SK-N-SH (cell line): ENCODE results near the gene FKRP. TPM values are rescaled to one million over a fixed set of nuclear protein-coding genes. Genes with fewer than 3 reads are reported as not detected.

ENCODE experiments used
- CTCF ChIA-PET: fragments of 300-600, 350-600 bp; formaldehyde crosslinking; extraction: SDS; loops from one replicate; lab custom pipeline; 2021; lab: Yijun Ruan, JAX
- POLR2A ChIA-PET: fragments of 350-600 bp; sonication (Branson Sonifier 250); formaldehyde crosslinking; extraction: SDS; loops from one replicate; lab custom pipeline; 2020; ENCODE audit warnings: antibody characterized with exemption, inconsistent platforms; lab: Yijun Ruan, JAX
- DNase-seq: peaks from one replicate; pipeline ENCODE4 v3.0.0; 2012
- H2AFZ ChIP-seq: fragments of 200-600 bp; sonication (generic); 2 replicates; pipeline ENCODE4 v1.8.1; 2016; ENCODE audit warnings: antibody characterized with exemption, mild to moderate bottlenecking, low read depth
- H3F3A ChIP-seq: fragments of 200-600 bp; sonication (generic); replicated peaks from 2 replicates; pipeline ENCODE3; 2016; ENCODE audit warnings: antibody characterized with exemption, mild to moderate bottlenecking; ENCODE audit not compliant: insufficient read depth
- H3K27ac ChIP-seq, 2 experiments: fragments of 200-500 bp in 1 of 2; fragments of 200-600 bp in 1 of 2; sonication (Bioruptor generic) in 1 of 2; sonication (generic), shearing (Covaris generic) in 1 of 2; 2 replicates each; pipeline versions ENCODE4 v1.5.1 to v1.6.1; 2014 to 2016; ENCODE audit warnings: low read depth in 2 of 2, inconsistent platforms in 1 of 2, low read length in 1 of 2, mild to moderate bottlenecking in 1 of 2, mixed read lengths in 1 of 2
- H3K27me3 ChIP-seq: fragments of 200-600 bp; sonication (generic), shearing (Covaris generic); 2 replicates; pipeline ENCODE4 v1.6.1; 2016; ENCODE audit warnings: mixed run types; ENCODE audit not compliant: insufficient read depth
- H3K36me3 ChIP-seq, 2 experiments: fragments of 200-500 bp in 1 of 2; fragments of 200-600 bp in 1 of 2; sonication (Bioruptor generic) in 1 of 2; sonication (generic) in 1 of 2; replicated peaks in 1 of 2; 2 replicates each; pipeline versions ENCODE3 to v1.5.1; 2014 to 2016; ENCODE audit warnings: low read length in 1 of 2, mild to moderate bottlenecking in 1 of 2; ENCODE audit not compliant: insufficient read depth in 2 of 2, control insufficient read depth in 1 of 2
- H3K4me1 ChIP-seq, 2 experiments: fragments of 200-500 bp in 1 of 2; fragments of 200-600 bp in 1 of 2; sonication (Bioruptor generic) in 1 of 2; sonication (generic), shearing (Covaris generic) in 1 of 2; 2 replicates each; pipeline versions ENCODE4 v1.5.1 to v1.6.1; 2014 to 2016; ENCODE audit warnings: low read depth in 1 of 2, low read length in 1 of 2, mixed run types in 1 of 2; ENCODE audit not compliant: insufficient read depth in 2 of 2, control insufficient read depth in 1 of 2
- H3K4me2 ChIP-seq: fragments of 200-600 bp; sonication (generic), shearing (Covaris generic); 2 replicates; pipeline ENCODE4 v1.6.1; 2017; ENCODE audit warnings: mixed run types
- H3K4me3 ChIP-seq, 2 experiments: fragments of 200-500 bp in 1 of 2; fragments of 200-600 bp in 1 of 2; sonication (Bioruptor generic) in 1 of 2; sonication (generic), shearing (Covaris generic) in 1 of 2; 2 replicates each; pipeline versions ENCODE4 v1.5.1 to v1.8.1; 2014 to 2016; ENCODE audit warnings: low read depth in 2 of 2, inconsistent platforms in 1 of 2, low read length in 1 of 2, mild to moderate bottlenecking in 1 of 2, mixed read lengths in 1 of 2, moderate library complexity in 1 of 2
- H3K79me2 ChIP-seq: fragments of 200-600 bp; sonication (generic); 2 replicates; pipeline ENCODE4 v1.8.1; 2017; ENCODE audit warnings: mild to moderate bottlenecking; ENCODE audit not compliant: insufficient read depth
- H3K9ac ChIP-seq: fragments of 200-600 bp; sonication (generic); 2 replicates; pipeline ENCODE4 v1.6.1; 2017; ENCODE audit warnings: mixed run types
- H3K9me2 ChIP-seq: fragments of 200-600 bp; sonication (generic); 2 replicates; pipeline ENCODE4 v1.6.1; 2017; ENCODE audit warnings: mixed run types
- H3K9me3 ChIP-seq: fragments of 200-600 bp; sonication (generic); 2 replicates; pipeline ENCODE4 v1.6.1; 2017; ENCODE audit warnings: mixed run types, mild to moderate bottlenecking, moderate library complexity
- H4K20me1 ChIP-seq: fragments of 200-600 bp; sonication (generic); 2 replicates; pipeline ENCODE4 v1.6.1; 2017; ENCODE audit warnings: mild to moderate bottlenecking, mixed run types; ENCODE audit not compliant: insufficient read depth
- ELF1 ChIP-seq: IDR thresholded peaks from 2 replicates; pipeline ENCODE4 v1.4.0; 2012
- EP300 ChIP-seq, 2 experiments: IDR thresholded peaks; 2 replicates each; pipeline versions ENCODE4 v1.4.0 to v1.6.1; 2012; ENCODE audit warnings: borderline replicate concordance in 1 of 2, low read depth in 1 of 2, low read length in 1 of 2
- FOXM1 ChIP-seq: IDR thresholded peaks from 2 replicates; pipeline ENCODE4 v1.4.0; 2012; ENCODE audit warnings: low read depth, mild to moderate bottlenecking
- GATA2 ChIP-seq: sonication (generic); formaldehyde crosslinking; IDR thresholded peaks from 2 replicates; pipeline ENCODE4 v1.5.0; 2020; ENCODE audit warnings: mild to moderate bottlenecking, missing genetic modification reagents
- MXI1 ChIP-seq: IDR thresholded peaks from 2 replicates; pipeline ENCODE4 v1.6.1; 2012; ENCODE audit warnings: mild to moderate bottlenecking, low read depth, low read length, improper control_type of control experiment
- NRF1 ChIP-seq: IDR thresholded peaks from 2 replicates; pipeline ENCODE4 v1.6.1; 2012; ENCODE audit warnings: low read depth, mild to moderate bottlenecking, low read length
- POLR2AphosphoS5 ChIP-seq: IDR thresholded peaks from 2 replicates; pipeline ENCODE4 v1.6.1; 2012; ENCODE audit warnings: low read depth, low read length
- RAD21 ChIP-seq: IDR thresholded peaks from 2 replicates; pipeline ENCODE4 v1.6.1; 2012; ENCODE audit warnings: mild to moderate bottlenecking, low read length
- RCOR1 ChIP-seq: fragments of 150-350 bp; IDR thresholded peaks from 2 replicates; pipeline ENCODE4 v1.6.1; 2017; ENCODE audit warnings: antibody characterized with exemption, low read length
- SMC3 ChIP-seq: IDR thresholded peaks from 2 replicates; pipeline ENCODE4 v1.6.1; 2012; ENCODE audit warnings: low read depth, low read length, improper control_type of control experiment
- TAF1 ChIP-seq: IDR thresholded peaks from 2 replicates; pipeline ENCODE4 v1.6.1; 2012; ENCODE audit warnings: low read depth, mild to moderate bottlenecking, low read length, moderate library complexity, borderline replicate concordance
- TCF12 ChIP-seq: IDR thresholded peaks from 2 replicates; pipeline ENCODE4 v1.4.0; 2012
- YY1 ChIP-seq: IDR thresholded peaks from 2 replicates; pipeline ENCODE4 v1.4.0; 2012; ENCODE audit warnings: low read depth, mild to moderate bottlenecking
- WGBS: methylation state at CpG from one replicate; pipeline ENCODE4 v1.1.6; 2017; ENCODE audit warnings: low lambda C conversion rate; 5-methylcytosine and 5-hydroxymethylcytosine counted together
- polyA plus RNA-seq, 3 experiments: library from polyadenylated mRNA; depleted of rRNA; stranded (reverse); fragments of >200 nt; gene quantifications; 2 replicates each; pipeline ENCODE4 v1.2.3, GENCODE V29; 2012
- TF ChIP-seq, protein P1 (sequence below): IDR thresholded peaks from 2 replicates; pipeline ENCODE4 v1.6.1; 2012; ENCODE audit warnings: mild to moderate bottlenecking, low read depth, low read length, moderate library complexity
- TF ChIP-seq, protein P2 (sequence below): IDR thresholded peaks from 2 replicates; pipeline ENCODE4 v1.4.0; 2012; ENCODE audit warnings: low read depth, borderline replicate concordance
- TF ChIP-seq, protein P3 (sequence below): IDR thresholded peaks from 2 replicates; pipeline ENCODE4 v1.4.0; 2012; ENCODE audit warnings: low read depth
- TF ChIP-seq, protein P4 (sequence below): fragments of 150-350 bp; IDR thresholded peaks from 2 replicates; pipeline ENCODE4 v1.6.1; 2017; ENCODE audit warnings: antibody characterized with exemption, low read length, low read depth, borderline replicate concordance
- TF ChIP-seq, protein P5 (sequence below): fragments of 200-600 bp; sonication (generic); IDR thresholded peaks from 2 replicates; pipeline ENCODE4 v1.6.1; 2017; ENCODE audit warnings: antibody characterized with exemption, mild to moderate bottlenecking, moderate library complexity

Gene FKRP
- polyA plus RNA-seq, 1 of the 3 experiments (the other 2 are of a cell fraction): 37.3 TPM

DNA sequence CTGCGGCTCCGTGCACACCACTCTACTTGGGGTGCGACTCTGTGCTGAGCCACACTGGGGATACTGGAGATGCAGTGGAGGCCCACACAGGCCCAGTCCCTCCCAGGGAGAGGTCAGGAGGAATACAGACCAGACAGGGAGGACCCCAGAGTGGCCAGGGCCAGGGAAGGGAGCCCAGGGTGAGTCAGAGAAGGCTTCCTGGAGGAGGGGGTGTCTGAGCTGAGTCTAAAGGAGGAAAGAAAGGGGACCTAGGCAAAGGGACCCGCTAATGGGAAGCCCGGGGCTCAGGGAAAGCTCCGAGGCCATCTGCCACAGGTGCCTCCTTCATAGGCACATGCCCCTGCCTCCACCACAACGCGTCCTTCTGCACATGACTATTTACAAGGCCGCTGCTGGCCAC lies 15.7 kb upstream of the FKRP start:
- peaks cover 55% of the 10 kb centered on the region for H3K79me2 ChIP-seq
- H3K4me2 ChIP-seq: no peak overlapping the region
- peaks cover 33 to 83% of the 10 kb centered on the region in 2 experiments for H3K36me3 ChIP-seq
- POLR2A ChIA-PET: no interaction called here
- H3K4me1 ChIP-seq: peaks cover 3 to 10% of the 10 kb centered on the region in 2 experiments; a peak in 2 of 4 replicates
- H3F3A ChIP-seq: peaks cover 14% of the 10 kb centered on the region
- TF ChIP-seq, protein P1, sequence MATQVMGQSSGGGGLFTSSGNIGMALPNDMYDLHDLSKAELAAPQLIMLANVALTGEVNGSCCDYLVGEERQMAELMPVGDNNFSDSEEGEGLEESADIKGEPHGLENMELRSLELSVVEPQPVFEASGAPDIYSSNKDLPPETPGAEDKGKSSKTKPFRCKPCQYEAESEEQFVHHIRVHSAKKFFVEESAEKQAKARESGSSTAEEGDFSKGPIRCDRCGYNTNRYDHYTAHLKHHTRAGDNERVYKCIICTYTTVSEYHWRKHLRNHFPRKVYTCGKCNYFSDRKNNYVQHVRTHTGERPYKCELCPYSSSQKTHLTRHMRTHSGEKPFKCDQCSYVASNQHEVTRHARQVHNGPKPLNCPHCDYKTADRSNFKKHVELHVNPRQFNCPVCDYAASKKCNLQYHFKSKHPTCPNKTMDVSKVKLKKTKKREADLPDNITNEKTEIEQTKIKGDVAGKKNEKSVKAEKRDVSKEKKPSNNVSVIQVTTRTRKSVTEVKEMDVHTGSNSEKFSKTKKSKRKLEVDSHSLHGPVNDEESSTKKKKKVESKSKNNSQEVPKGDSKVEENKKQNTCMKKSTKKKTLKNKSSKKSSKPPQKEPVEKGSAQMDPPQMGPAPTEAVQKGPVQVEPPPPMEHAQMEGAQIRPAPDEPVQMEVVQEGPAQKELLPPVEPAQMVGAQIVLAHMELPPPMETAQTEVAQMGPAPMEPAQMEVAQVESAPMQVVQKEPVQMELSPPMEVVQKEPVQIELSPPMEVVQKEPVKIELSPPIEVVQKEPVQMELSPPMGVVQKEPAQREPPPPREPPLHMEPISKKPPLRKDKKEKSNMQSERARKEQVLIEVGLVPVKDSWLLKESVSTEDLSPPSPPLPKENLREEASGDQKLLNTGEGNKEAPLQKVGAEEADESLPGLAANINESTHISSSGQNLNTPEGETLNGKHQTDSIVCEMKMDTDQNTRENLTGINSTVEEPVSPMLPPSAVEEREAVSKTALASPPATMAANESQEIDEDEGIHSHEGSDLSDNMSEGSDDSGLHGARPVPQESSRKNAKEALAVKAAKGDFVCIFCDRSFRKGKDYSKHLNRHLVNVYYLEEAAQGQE: no peak
- TF ChIP-seq, protein P2, sequence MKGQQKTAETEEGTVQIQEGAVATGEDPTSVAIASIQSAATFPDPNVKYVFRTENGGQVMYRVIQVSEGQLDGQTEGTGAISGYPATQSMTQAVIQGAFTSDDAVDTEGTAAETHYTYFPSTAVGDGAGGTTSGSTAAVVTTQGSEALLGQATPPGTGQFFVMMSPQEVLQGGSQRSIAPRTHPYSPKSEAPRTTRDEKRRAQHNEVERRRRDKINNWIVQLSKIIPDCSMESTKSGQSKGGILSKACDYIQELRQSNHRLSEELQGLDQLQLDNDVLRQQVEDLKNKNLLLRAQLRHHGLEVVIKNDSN: no peak
- TF ChIP-seq YY1 (no peak), SMC3 (no peak), EP300 (IDR thresholded peaks at IDR 0.05; ENCODE audit: borderline replicate concordance in 1 of 2, low read depth in 1 of 2, low read length in 1 of 2) (no peak)
- H3K27ac ChIP-seq: peak overlapping the region in 1 of 2 experiments; percentile 62; a peak in 1 of 4 replicates
- no peak overlapping the region for H3K4me3 ChIP-seq
- no peak overlapping the region for H3K9ac ChIP-seq
- no peaks in the 10 kb centered on the region for H3K27me3 ChIP-seq
- no peaks in the 10 kb centered on the region for H3K9me2 ChIP-seq
- DNase-seq: no peak
- H4K20me1 ChIP-seq: peaks cover 69% of the 10 kb centered on the region
- no peak overlapping the region for H2AFZ ChIP-seq
- H3K9me3 ChIP-seq: no peaks in the 10 kb centered on the region
- WGBS: 96% methylated on average over 6 of the region's 9 CpGs
- CTCF ChIA-PET: interaction anchor here (1.3 to 3.8 kb wide), 8 partner anchors 13 to 120 kb away, joined by 3 to 58 read pairs (median 18); partner anchors contain the start of genes DACT3, FKRP and PRKD2

DNA sequence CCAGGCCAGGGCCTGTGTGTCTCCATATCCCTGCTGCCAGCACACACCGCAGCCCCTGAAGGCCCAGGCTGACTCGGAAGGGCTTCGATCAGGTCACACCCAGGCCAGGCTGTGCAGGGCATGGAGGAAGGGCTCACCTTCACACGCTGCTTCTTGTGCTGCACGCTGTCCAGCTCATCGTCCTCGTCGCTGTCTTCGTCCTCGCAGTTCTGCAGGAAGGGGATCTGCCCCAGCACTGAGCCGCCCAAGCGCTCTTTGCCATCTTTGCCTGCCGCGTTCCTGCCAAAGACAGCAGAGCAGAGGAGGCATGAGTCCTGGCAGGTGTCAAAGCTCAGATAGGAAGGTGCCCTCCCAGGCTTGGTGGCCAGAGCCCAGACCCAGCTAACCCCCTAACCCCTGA lies 15.3 kb upstream of the FKRP start:
- 96% methylated on average over 10 of the region's 14 CpGs for WGBS
- ChIA-PET POLR2A (no interaction called here), CTCF (interaction anchor here (1.3 to 3.8 kb wide), 7 partner anchors 12 to 117 kb away, joined by 3 to 58 read pairs (median 23); partner anchors contain the start of genes DACT3, FKRP and PRKD2)
- DNase-seq: no peak
- Histone ChIP-seq H3K9ac (no peak overlapping the region), H3K9me3 (no peaks in the 10 kb centered on the region), H3K36me3 (peaks cover 37 to 80% of the 10 kb centered on the region in 2 experiments), H3K79me2 (peaks cover 59% of the 10 kb centered on the region), H2AFZ (no peak overlapping the region), H3K27ac (peak overlapping the region in 1 of 2 experiments; percentile 62; a peak in 2 of 4 replicates), H3K4me3 (no peak overlapping the region), H3F3A (peaks cover 17% of the 10 kb centered on the region), H4K20me1 (peaks cover 69% of the 10 kb centered on the region), H3K4me1 (peaks cover 3 to 10% of the 10 kb centered on the region in 2 experiments; a peak in 2 of 4 replicates), H3K4me2 (no peak overlapping the region), H3K9me2 (no peaks in the 10 kb centered on the region), H3K27me3 (no peaks in the 10 kb centered on the region)
- TF ChIP-seq RAD21 (no peak), TAF1 (no peak), ELF1 (no peak), YY1 (no peak), FOXM1 (no peak), RCOR1 (no peak), GATA2 (CRISPR knock-in tag) (no peak), SMC3 (no peak), TCF12 (no peak), NRF1 (no peak), POLR2AphosphoS5 (no peak), MXI1 (no peak)
- TF ChIP-seq, protein P3, sequence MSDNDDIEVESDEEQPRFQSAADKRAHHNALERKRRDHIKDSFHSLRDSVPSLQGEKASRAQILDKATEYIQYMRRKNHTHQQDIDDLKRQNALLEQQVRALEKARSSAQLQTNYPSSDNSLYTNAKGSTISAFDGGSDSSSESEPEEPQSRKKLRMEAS: no peak
- TF ChIP-seq, protein P4, sequence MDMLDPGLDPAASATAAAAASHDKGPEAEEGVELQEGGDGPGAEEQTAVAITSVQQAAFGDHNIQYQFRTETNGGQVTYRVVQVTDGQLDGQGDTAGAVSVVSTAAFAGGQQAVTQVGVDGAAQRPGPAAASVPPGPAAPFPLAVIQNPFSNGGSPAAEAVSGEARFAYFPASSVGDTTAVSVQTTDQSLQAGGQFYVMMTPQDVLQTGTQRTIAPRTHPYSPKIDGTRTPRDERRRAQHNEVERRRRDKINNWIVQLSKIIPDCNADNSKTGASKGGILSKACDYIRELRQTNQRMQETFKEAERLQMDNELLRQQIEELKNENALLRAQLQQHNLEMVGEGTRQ: no peak
- TF ChIP-seq, protein P2: no peak
- TF ChIP-seq, protein P5, sequence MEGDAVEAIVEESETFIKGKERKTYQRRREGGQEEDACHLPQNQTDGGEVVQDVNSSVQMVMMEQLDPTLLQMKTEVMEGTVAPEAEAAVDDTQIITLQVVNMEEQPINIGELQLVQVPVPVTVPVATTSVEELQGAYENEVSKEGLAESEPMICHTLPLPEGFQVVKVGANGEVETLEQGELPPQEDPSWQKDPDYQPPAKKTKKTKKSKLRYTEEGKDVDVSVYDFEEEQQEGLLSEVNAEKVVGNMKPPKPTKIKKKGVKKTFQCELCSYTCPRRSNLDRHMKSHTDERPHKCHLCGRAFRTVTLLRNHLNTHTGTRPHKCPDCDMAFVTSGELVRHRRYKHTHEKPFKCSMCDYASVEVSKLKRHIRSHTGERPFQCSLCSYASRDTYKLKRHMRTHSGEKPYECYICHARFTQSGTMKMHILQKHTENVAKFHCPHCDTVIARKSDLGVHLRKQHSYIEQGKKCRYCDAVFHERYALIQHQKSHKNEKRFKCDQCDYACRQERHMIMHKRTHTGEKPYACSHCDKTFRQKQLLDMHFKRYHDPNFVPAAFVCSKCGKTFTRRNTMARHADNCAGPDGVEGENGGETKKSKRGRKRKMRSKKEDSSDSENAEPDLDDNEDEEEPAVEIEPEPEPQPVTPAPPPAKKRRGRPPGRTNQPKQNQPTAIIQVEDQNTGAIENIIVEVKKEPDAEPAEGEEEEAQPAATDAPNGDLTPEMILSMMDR: no peak
